Esophagus muscularis mucosa (tissue), 4 donors: ENCODE measurements around the gene S100A6.

ENCODE experiments used
- EP300 ChIP-seq: sonication (generic); formaldehyde crosslinking; IDR thresholded peaks from one replicate; pipeline ENCODE4 v1.6.1; 2017; ENCODE audit warnings: antibody characterized with exemption
- POLR2A ChIP-seq: fragments of 450-650 bp; IDR thresholded peaks from one replicate; pipeline ENCODE4 v1.6.1; 2017; ENCODE audit warnings: antibody characterized with exemption, moderate library complexity, mild to moderate bottlenecking, low read depth
- TF ChIP-seq, protein P1 (sequence below), 3 experiments: fragments of 200-600 bp in 2 of 3; fragments of 450-650 bp in 1 of 3; sonication (generic) in 2 of 3; IDR thresholded peaks; one replicate each; pipeline ENCODE4 v1.5.1; 2017 to 2019; ENCODE audit warnings: antibody characterized with exemption in 3 of 3, mild to moderate bottlenecking in 2 of 3, moderate library complexity in 1 of 3

DNA sequence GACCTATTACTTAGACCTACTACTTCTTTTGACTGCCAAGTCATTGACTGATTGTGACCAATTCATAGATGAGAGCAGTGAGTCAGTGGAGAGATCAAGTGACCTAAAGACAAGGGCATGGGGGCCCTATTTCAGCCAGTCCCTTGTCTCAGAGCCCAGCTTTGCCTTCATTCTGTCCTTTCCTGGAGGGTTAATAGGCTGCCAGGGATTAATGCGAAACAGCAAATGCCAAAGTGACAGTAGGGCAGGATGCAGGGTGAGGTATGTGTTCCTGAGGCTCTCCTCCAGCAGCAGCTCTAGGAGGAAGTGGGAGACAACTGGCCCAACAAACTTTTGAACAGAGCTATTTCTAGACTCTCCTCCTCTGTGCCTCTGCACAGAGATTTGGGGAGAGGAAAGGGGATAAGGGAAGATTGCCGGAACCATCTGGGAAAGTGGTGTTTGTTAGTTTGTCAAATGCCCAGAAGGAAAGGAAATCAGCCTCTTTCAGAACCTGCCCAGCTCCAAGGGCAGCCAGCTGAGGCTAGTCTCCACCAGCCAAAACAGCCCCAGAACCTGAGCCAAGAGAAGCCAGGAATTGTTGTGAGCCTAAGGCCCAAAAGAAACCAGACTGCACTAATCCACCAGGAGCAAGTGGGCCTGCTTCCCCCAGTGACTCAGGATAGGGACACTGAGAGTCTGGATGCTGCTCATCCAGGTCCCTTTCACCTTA lies 18.2 kb upstream of the S100A6 start:
- TF ChIP-seq EP300, result no peak
- TF ChIP-seq, protein P1, sequence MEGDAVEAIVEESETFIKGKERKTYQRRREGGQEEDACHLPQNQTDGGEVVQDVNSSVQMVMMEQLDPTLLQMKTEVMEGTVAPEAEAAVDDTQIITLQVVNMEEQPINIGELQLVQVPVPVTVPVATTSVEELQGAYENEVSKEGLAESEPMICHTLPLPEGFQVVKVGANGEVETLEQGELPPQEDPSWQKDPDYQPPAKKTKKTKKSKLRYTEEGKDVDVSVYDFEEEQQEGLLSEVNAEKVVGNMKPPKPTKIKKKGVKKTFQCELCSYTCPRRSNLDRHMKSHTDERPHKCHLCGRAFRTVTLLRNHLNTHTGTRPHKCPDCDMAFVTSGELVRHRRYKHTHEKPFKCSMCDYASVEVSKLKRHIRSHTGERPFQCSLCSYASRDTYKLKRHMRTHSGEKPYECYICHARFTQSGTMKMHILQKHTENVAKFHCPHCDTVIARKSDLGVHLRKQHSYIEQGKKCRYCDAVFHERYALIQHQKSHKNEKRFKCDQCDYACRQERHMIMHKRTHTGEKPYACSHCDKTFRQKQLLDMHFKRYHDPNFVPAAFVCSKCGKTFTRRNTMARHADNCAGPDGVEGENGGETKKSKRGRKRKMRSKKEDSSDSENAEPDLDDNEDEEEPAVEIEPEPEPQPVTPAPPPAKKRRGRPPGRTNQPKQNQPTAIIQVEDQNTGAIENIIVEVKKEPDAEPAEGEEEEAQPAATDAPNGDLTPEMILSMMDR (IDR thresholded peaks at IDR 0.05), result no peak
- TF ChIP-seq POLR2A, result no peak
